ENCODE measurements around the gene PCDHA8. TPM values are rescaled to one million over a fixed set of nuclear protein-coding genes. Genes with fewer than 3 reads are reported as not detected.

The PCDHA8 gene
- total RNA-seq, 2 experiments from 2014 or later: not detected

- no peak within 1 kb of the TSS for H3K27ac Mint-ChIP-seq
- no peak for DNase-seq
- peaks cover 8% of the 10 kb centered on the region for H3K9me3 Mint-ChIP-seq
- H3K4me3 Mint-ChIP-seq: no peak within 1 kb of the TSS
- H3K27me3 Mint-ChIP-seq: peaks cover 42% of the 10 kb centered on the region
- peaks cover 3% of the 10 kb centered on the region for H3K4me1 Mint-ChIP-seq
- peaks cover 4% of the 10 kb centered on the region for H3K36me3 Mint-ChIP-seq
Observed at GRCh38 chr5:140881889-140882590, 41.1 kb downstream of the PCDHA8 start, which contains the start of gene PCDHA13. Gene PCDHA13, plus strand, starts transcription at chr5:140882124. Its CDS starts 145 bp downstream, at chr5:140882269.

GRCh38 chr5:140882591-140882899, 41.6 kb downstream of the PCDHA8 start:
- peaks cover 6% of the 10 kb centered on the region for H3K36me3 Mint-ChIP-seq

GRCh38 chr5:140883373-140883772, 42.4 kb downstream of the PCDHA8 start:
- DNase-seq: no peak
- Mint-ChIP-seq H3K27ac (no peak overlapping the region), H3K4me3 (no peak overlapping the region), H3K4me1 (peaks cover 3% of the 10 kb centered on the region), H3K9me3 (peaks cover 18% of the 10 kb centered on the region), H3K27me3 (peaks cover 42% of the 10 kb centered on the region), H3K36me3 (peaks cover 7% of the 10 kb centered on the region)

More at GRCh38 chr5:140882591-140882899, 41.6 kb downstream of the PCDHA8 start:
- Mint-ChIP-seq H3K4me1 (peaks cover 3% of the 10 kb centered on the region), H3K9me3 (peaks cover 12% of the 10 kb centered on the region), H3K27me3 (peaks cover 42% of the 10 kb centered on the region), H3K4me3 (no peak overlapping the region), H3K27ac (no peak overlapping the region)
- DNase-seq: no peak

GRCh38 chr5:140883927-140884697, 43.1 kb downstream of the PCDHA8 start:
- no peak overlapping the region for H3K4me3 Mint-ChIP-seq
- peaks cover 3% of the 10 kb centered on the region for H3K4me1 Mint-ChIP-seq
- H3K36me3 Mint-ChIP-seq: peaks cover 7% of the 10 kb centered on the region
- DNase-seq: no peak
- H3K27ac Mint-ChIP-seq: no peak overlapping the region
- peaks cover 39% of the 10 kb centered on the region for H3K27me3 Mint-ChIP-seq
- peaks cover 18% of the 10 kb centered on the region for H3K9me3 Mint-ChIP-seq

Other genes with a start within 250 kb of the PCDHA8 start
- gene CD14, start 208.0 kb upstream of the PCDHA8 start, total RNA-seq: under 1 TPM; 0.42 to 0.58 TPM
- 10 to 100 TPM; 34.4 to 37.4 TPM for gene TMCO6, start 201.7 kb upstream of the PCDHA8 start, total RNA-seq
- gene NDUFA2, start 193.6 kb upstream of the PCDHA8 start, total RNA-seq: 10 to 100 TPM; 64.2 to 69.4 TPM
- gene IK, start 193.4 kb upstream of the PCDHA8 start, total RNA-seq: 10 to 100 TPM; 94.3 to 95.3 TPM
- 10 to 100 TPM; 37.5 to 38.9 TPM for gene WDR55, start 176.3 kb upstream of the PCDHA8 start, total RNA-seq
- gene DND1, start 167.6 kb upstream of the PCDHA8 start, total RNA-seq: 1 to 10 TPM; 2.7 to 3.7 TPM
- gene HARS1, start 149.8 kb upstream of the PCDHA8 start, total RNA-seq: 100 to 1,000 TPM in 1 of 2 experiments, 10 to 100 TPM in 1; 95.2 to 104 TPM
- 10 to 100 TPM; 23.6 to 24.0 TPM for gene HARS2, start 149.7 kb upstream of the PCDHA8 start, total RNA-seq
- 10 to 100 TPM; 64.8 to 67.2 TPM for gene ZMAT2, start 140.7 kb upstream of the PCDHA8 start, total RNA-seq
- not detected for gene PCDHA1, start 55.0 kb upstream of the PCDHA8 start, total RNA-seq
- not detected for gene PCDHA2, start 46.3 kb upstream of the PCDHA8 start, total RNA-seq
- gene PCDHA3, start 40.1 kb upstream of the PCDHA8 start, total RNA-seq: not detected
- not detected for gene PCDHA4, start 34.1 kb upstream of the PCDHA8 start, total RNA-seq
- gene PCDHA5, start 19.6 kb upstream of the PCDHA8 start, total RNA-seq: not detected
- not detected for gene PCDHA6, start 13.2 kb upstream of the PCDHA8 start, total RNA-seq
- not detected for gene PCDHA7, start 6.9 kb upstream of the PCDHA8 start, total RNA-seq
- not detected for gene PCDHA9, start 7.2 kb downstream of the PCDHA8 start, total RNA-seq
- gene PCDHA10, start 14.7 kb downstream of the PCDHA8 start, total RNA-seq: not detected
- not detected for gene PCDHA11, start 27.8 kb downstream of the PCDHA8 start, total RNA-seq
- not detected for gene PCDHA12, start 34.1 kb downstream of the PCDHA8 start, total RNA-seq
- gene PCDHA13, start 40.9 kb downstream of the PCDHA8 start, total RNA-seq: not detected
- gene PCDHAC1, start 85.1 kb downstream of the PCDHA8 start, total RNA-seq: not detected
- not detected for gene PCDHAC2, start 125.3 kb downstream of the PCDHA8 start, total RNA-seq
- gene PCDHB1, start 210.2 kb downstream of the PCDHA8 start, total RNA-seq: not detected

All from activated naive CD8-positive, alpha-beta T cell treated with anti-CD3 and anti-CD28 coated beads for 36 hours (primary cell).